T-helper 1 cell treated with Interleukin-12 subunit alpha and Interleukin-12 subunit beta and Interleukin-4 antibody, amounts not matched to agents 30 μg/mL and 1 μg/mL, for 36 hours (primary cell): ENCODE data around the gene MSI2.

Experiments
- H3K27ac Mint-ChIP-seq: one replicate; pipeline ENCODE4 v1.8.0; 2021; ENCODE audit warnings: mild to moderate bottlenecking, mixed read lengths
- H3K27me3 Mint-ChIP-seq: one replicate; pipeline ENCODE4 v1.8.0; 2021; ENCODE audit warnings: low read depth, mixed read lengths
- H3K36me3 Mint-ChIP-seq: one replicate; pipeline ENCODE4 v1.8.0; 2021; ENCODE audit warnings: low read depth, mixed read lengths
- H3K4me1 Mint-ChIP-seq: one replicate; pipeline ENCODE4 v1.8.0; 2021; ENCODE audit warnings: low read depth, mixed read lengths
- H3K4me3 Mint-ChIP-seq: one replicate; pipeline ENCODE4 v1.8.0; 2021; ENCODE audit warnings: mild to moderate bottlenecking, moderate library complexity, mixed read lengths
- H3K9me3 Mint-ChIP-seq: one replicate; pipeline ENCODE4 v1.8.0; 2021; ENCODE audit warnings: mixed read lengths

The MSI2 gene

GRCh38 chr17:57537524-57538410, 281.4 kb downstream of the MSI2 start:
- no peaks in the 10 kb centered on the region for H3K27me3 Mint-ChIP-seq
- H3K4me3 Mint-ChIP-seq, result peak overlapping the region; percentile 28
- H3K9me3 Mint-ChIP-seq, result no peaks in the 10 kb centered on the region
- H3K27ac Mint-ChIP-seq, result peak overlapping the region; percentile 45
- H3K4me1 Mint-ChIP-seq, result peaks cover 21% of the 10 kb centered on the region
- H3K36me3 Mint-ChIP-seq, result peaks cover 3% of the 10 kb centered on the region

DNA sequence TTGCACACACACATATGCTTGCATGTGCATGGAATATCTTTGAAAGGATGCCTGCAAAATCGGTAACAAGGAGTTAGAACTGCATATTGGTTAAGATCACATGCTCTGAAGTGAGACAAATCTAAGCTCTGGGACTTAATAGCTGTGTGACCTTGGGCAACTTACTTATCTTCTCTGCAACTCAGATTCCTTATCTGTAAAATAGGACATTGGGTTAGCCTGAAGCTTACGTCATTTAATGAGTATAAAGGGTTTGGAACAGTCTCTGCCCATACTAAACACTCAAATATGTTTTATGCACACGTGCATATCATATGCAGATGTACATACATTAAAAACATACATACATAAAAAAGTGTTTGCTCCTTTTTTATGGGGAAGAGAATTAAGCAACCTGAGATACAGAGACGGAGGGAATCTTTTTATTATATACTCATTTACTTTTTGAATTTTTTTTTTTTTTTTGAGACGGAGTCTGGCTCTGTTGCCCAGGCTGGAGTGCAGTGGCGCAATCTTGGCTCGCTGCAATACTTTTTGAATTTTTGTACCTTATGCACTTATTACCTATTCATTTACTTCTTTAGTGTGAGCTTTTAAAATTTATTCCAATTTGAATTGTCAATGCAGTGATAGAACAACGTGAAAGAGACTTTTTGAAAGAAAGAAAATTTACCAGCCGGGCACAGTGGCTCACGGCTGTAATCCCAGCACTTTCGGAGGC, 282.6 kb downstream of the MSI2 start:
- Mint-ChIP-seq H3K27me3 (no peaks in the 10 kb centered on the region), H3K27ac (no peak overlapping the region), H3K4me3 (no peak overlapping the region), H3K36me3 (peaks cover 3% of the 10 kb centered on the region), H3K9me3 (no peaks in the 10 kb centered on the region), H3K4me1 (peaks cover 21% of the 10 kb centered on the region)

DNA sequence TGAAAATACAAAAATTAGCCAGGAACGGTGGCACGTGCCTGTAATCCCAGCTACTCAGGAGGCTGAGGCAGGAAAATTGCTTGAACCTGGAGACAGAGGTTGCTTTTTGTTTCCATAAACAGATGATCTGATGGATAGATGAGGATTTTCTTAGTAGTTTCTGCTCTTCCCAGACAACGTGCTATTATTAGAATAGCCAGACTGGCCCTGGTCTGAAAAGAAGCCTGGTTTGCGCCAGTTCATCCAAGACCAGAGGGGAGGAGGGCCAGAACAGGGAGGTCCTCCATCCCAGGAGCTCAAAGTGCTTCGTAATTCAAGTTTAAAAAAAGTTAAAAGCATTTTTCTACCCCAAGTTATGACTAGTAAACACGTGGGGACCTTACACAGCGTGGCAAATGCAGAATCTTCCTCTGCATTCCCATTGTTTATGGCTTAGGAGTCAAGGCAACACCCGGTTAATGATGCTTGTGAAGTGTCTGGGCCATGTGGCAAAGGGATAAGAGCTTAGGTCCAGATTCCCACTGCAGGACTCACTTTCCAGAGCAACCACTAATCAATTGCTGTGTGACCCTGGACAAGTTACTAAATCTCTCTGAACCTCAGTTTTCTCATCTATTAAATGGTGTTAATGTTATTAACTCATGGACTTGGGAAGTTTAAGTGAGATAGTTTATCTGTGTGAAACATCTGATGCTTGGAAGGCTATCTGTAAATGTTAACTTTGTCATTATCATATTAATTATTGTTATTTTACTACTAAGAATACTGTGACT, 283.4 kb downstream of the MSI2 start:
- H3K27ac Mint-ChIP-seq, result no peak overlapping the region
- H3K36me3 Mint-ChIP-seq, result peaks cover 2% of the 10 kb centered on the region
- no peak overlapping the region for H3K4me3 Mint-ChIP-seq
- H3K4me1 Mint-ChIP-seq, result peaks cover 21% of the 10 kb centered on the region
- no peaks in the 10 kb centered on the region for H3K9me3 Mint-ChIP-seq
- no peaks in the 10 kb centered on the region for H3K27me3 Mint-ChIP-seq

DNA sequence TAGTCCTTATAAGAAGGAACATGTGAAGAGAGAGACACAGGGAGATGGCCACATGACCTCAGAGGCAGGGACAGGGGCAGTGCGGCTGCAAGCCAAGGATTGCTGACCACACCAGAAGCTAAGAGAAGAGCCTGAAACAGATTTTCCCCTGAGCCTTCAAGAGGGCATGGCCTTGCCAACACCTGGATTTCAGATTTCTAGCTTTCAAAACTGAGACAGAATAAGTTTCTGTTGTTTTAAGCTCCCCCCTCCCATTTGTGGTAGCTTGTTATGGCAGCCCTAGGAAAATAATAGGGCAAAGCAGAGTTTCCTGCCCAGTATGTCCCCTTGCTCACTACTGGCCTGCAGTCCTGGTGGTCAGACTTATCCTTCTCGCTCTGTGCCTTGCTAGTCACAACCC, 284.3 kb downstream of the MSI2 start:
- peaks cover 21% of the 10 kb centered on the region for H3K4me1 Mint-ChIP-seq
- H3K36me3 Mint-ChIP-seq, result peaks cover 2% of the 10 kb centered on the region
- no peaks in the 10 kb centered on the region for H3K27me3 Mint-ChIP-seq
- H3K27ac Mint-ChIP-seq, result no peak overlapping the region
- H3K4me3 Mint-ChIP-seq, result no peak overlapping the region
- H3K9me3 Mint-ChIP-seq, result no peaks in the 10 kb centered on the region

DNA sequence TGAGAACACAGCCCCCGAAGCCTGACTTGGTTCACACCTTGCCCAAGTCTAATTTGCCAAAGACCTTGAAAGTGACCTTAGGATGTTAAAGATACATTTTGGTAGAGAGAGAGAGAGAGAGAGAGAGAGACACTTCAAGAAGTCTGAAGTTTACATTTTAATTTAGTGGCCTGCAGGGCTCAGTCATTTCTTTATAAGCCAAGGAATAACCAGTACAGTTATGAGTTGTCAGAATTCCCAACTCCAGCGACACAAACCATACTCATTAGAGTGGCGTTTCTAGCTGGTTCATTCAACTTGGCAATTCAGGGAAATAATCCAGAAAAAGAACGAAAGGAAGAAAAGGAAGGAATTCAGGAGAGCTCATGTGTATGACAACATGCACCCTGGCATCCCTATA, 284.7 kb downstream of the MSI2 start:
- H3K9me3 Mint-ChIP-seq, result no peaks in the 10 kb centered on the region
- no peak overlapping the region for H3K27ac Mint-ChIP-seq
- H3K27me3 Mint-ChIP-seq, result no peaks in the 10 kb centered on the region
- peaks cover 18% of the 10 kb centered on the region for H3K4me1 Mint-ChIP-seq
- H3K4me3 Mint-ChIP-seq, result no peak overlapping the region
- peaks cover 2% of the 10 kb centered on the region for H3K36me3 Mint-ChIP-seq

DNA sequence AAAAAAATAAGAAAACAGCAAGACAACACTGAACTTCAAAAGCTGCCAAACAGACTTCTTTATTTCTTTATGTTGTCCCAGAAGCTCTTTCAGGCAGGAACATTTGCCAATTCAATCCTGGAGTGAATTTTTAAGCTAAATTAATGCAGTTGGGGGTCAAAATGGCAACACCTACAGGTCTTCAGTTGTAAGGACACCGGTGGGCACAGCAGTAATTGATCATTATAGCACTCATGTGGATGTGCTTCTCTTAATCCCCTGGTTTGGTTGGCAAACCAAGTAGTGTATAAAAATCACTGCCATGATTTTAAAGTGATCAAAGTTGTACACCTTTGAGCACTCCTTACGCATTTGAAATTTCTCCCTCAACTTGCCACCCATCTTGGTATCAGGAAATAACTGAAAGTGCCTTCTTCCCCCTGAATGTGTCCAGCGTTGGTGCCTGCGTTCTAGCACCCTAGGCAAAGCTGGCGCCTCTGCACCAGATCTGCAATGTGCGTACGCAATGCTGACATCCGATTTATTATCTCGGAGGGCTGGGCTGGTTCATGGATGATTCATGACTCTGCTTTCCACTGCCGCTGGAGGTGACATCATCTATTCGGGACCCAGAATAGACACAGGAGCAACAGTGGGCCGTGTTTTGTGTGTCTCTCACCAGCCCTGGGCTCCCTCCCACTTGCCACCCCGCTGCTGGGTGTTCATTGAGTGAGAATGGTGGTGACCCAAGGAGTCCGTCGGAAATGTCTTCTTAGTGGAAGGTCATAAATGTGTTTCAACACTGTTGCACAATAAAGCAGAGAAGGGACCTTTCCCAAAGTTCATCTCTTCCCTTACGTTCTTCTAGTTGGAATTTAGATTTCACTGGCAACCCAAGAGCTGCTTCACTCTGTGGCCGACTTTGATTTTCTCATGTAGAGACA, 285.4 kb downstream of the MSI2 start:
- Mint-ChIP-seq H3K36me3 (peaks cover 2% of the 10 kb centered on the region), H3K4me3 (no peak overlapping the region), H3K27me3 (no peaks in the 10 kb centered on the region), H3K27ac (no peak overlapping the region), H3K9me3 (no peaks in the 10 kb centered on the region), H3K4me1 (peaks cover 20% of the 10 kb centered on the region)

DNA sequence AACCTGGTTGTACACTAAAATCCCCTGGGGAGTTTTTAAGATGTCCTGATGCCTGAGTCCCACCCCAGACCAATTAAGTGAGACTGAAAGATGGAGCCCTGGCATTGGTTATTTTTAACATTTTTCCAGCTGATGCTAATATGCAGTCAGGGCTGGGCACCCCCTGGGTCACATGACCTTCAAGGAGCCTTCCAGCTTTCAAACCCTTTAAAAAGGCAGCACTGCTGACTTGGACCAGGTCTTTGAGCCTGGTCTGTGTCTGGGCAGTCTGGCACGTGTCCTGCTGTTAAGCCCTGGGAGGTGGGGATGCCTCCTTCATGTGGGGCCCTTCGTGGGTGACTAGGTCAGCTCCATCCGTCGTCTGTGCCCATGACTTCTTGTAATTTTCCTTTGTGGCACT, 286.2 kb downstream of the MSI2 start:
- no peak overlapping the region for H3K27ac Mint-ChIP-seq
- peaks cover 24% of the 10 kb centered on the region for H3K4me1 Mint-ChIP-seq
- H3K4me3 Mint-ChIP-seq, result no peak overlapping the region
- no peaks in the 10 kb centered on the region for H3K9me3 Mint-ChIP-seq
- no peaks in the 10 kb centered on the region for H3K27me3 Mint-ChIP-seq
- H3K36me3 Mint-ChIP-seq, result peaks cover 4% of the 10 kb centered on the region

GRCh38 chr17:57543230-57543629, 286.9 kb downstream of the MSI2 start:
- Mint-ChIP-seq H3K4me3 (no peak overlapping the region), H3K4me1 (peaks cover 19% of the 10 kb centered on the region), H3K27me3 (no peaks in the 10 kb centered on the region), H3K27ac (no peak overlapping the region), H3K36me3 (peaks cover 4% of the 10 kb centered on the region), H3K9me3 (no peaks in the 10 kb centered on the region)

DNA sequence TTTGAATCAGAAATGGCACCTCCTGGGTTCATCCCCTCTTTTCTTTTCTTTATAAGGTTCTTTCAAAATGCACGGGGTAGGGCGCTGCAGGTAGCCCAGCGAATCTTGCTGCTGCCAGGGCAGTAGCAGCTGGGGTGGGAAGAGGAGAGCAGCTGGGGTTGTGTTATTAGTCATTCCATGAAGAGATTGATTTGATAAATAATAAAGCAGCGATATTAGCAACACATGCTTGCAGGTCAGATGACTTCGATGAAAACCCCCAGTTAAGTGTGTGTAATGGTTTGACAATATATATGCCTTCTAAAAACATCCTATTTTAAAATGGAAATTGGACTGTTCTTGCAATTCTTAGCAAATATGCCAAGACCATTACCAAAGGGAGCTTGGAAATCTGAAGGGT, 288.1 kb downstream of the MSI2 start:
- Mint-ChIP-seq H3K4me3 (no peak overlapping the region), H3K27ac (no peak overlapping the region), H3K9me3 (no peaks in the 10 kb centered on the region), H3K27me3 (no peaks in the 10 kb centered on the region), H3K4me1 (peaks cover 12% of the 10 kb centered on the region), H3K36me3 (peaks cover 3% of the 10 kb centered on the region)

GRCh38 chr17:57544834-57545463, 288.6 kb downstream of the MSI2 start:
- Mint-ChIP-seq H3K36me3 (peaks cover 3% of the 10 kb centered on the region), H3K27ac (no peak overlapping the region), H3K4me3 (no peak overlapping the region), H3K4me1 (peaks cover 12% of the 10 kb centered on the region), H3K27me3 (no peaks in the 10 kb centered on the region), H3K9me3 (no peaks in the 10 kb centered on the region)

- Mint-ChIP-seq H3K9me3 (no peaks in the 10 kb centered on the region), H3K4me3 (no peak overlapping the region), H3K4me1 (peaks cover 11% of the 10 kb centered on the region), H3K27me3 (no peaks in the 10 kb centered on the region), H3K36me3 (peaks cover 3% of the 10 kb centered on the region), H3K27ac (no peak overlapping the region)
These were observed 289.5 kb downstream of the MSI2 start for GRCh38 chr17:57545731-57546342.

DNA sequence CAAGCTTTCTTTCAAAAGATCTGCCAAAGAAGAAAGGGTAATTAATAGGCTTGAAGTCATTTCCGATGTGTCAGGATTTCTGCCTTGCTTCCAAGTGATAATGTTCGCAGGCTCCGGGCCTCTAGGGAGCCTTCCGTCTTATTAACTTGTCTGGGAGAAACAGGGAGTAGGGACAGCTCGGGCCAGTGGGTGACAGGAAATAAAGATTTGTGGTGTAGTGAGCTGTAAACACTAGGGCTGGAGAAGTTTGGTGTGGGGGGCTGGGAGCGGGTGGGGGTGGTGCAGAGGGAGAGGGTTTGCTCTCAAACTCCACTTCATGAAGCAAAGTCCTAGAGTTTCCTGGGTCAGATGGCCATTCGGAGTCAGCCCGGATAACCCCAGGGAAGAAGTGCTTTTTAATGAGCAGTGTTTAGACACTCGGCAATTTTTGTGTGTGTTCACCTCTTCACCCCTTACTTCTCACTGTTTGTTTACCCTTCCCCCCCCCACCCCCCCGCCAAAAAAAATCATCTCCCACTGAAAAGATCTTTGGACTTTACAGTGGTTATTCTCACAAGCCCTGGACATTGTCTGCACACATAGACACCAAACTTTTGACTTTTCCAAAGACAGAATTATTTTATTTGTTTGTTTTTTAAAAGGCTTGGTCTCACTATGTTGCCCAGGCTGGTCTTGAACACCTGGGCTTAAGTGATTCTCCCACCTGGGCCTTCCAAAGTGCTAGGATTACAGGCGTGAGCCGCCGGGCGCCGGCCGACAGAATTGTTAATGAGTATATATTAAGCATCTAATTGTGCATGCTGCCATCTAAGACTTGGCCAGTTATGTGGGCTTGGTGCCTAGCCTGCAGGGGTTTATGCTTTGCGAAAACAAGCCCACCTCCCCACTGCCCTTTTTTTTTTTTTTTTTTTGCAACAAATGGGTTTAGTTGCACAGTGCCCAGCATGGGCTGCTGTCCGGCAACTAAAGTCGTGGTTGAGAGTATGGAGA, 292.4 kb downstream of the MSI2 start:
- H3K9me3 Mint-ChIP-seq, result no peaks in the 10 kb centered on the region
- peaks cover 12% of the 10 kb centered on the region for H3K4me1 Mint-ChIP-seq
- no peak overlapping the region for H3K4me3 Mint-ChIP-seq
- no peak overlapping the region for H3K27ac Mint-ChIP-seq
- H3K36me3 Mint-ChIP-seq, result peaks cover 3% of the 10 kb centered on the region
- no peaks in the 10 kb centered on the region for H3K27me3 Mint-ChIP-seq
